Activated T-helper 17 cell treated with anti-CD3 and anti-CD28 coated beads, Interleukin-2, amount 50 U/mL, for 72 hours (primary cell): ENCODE measurements around the gene ABCA2. TPM values are rescaled to one million over a fixed set of nuclear protein-coding genes. Genes with fewer than 3 reads are reported as not detected.
"Not testable (repeated sequence)": the region's sequence is repeated elsewhere in the genome, so short reads cannot be mapped to it uniquely, and the experiment has no call there.

Source experiments
- ATAC-seq: fragments of 150-1000 bp; cut with Tn5 transposase; replicated peaks from 2 replicates; pipeline ENCODE4 v1.10.0; 2021; ENCODE audit warnings: mild to moderate bottlenecking, moderate library complexity
- H3K27ac Mint-ChIP-seq: one replicate; pipeline ENCODE4 v1.8.0; 2022; ENCODE audit warnings: mixed read lengths
- H3K27me3 Mint-ChIP-seq: one replicate; pipeline ENCODE4 v1.8.0; 2022; ENCODE audit warnings: mixed read lengths
- H3K36me3 Mint-ChIP-seq: one replicate; pipeline ENCODE4 v1.8.0; 2022; ENCODE audit warnings: low read depth, mild to moderate bottlenecking, mixed read lengths
- H3K4me1 Mint-ChIP-seq: one replicate; pipeline ENCODE4 v1.8.0; 2022; ENCODE audit warnings: mixed read lengths
- H3K4me3 Mint-ChIP-seq: one replicate; pipeline ENCODE4 v1.8.0; 2022; ENCODE audit warnings: mild to moderate bottlenecking, mixed read lengths
- H3K9me3 Mint-ChIP-seq: one replicate; pipeline ENCODE4 v1.8.0; 2022; ENCODE audit warnings: mixed read lengths
- total RNA-seq, 2 donors: library from RNA; stranded (reverse); gene quantifications; one replicate each; pipeline ENCODE4 v1.2.3, GENCODE V29; 2022

Gene ABCA2
- total RNA-seq, 2 donors from 2014 or later, result 43.0 to 63.9 TPM

DNA sequence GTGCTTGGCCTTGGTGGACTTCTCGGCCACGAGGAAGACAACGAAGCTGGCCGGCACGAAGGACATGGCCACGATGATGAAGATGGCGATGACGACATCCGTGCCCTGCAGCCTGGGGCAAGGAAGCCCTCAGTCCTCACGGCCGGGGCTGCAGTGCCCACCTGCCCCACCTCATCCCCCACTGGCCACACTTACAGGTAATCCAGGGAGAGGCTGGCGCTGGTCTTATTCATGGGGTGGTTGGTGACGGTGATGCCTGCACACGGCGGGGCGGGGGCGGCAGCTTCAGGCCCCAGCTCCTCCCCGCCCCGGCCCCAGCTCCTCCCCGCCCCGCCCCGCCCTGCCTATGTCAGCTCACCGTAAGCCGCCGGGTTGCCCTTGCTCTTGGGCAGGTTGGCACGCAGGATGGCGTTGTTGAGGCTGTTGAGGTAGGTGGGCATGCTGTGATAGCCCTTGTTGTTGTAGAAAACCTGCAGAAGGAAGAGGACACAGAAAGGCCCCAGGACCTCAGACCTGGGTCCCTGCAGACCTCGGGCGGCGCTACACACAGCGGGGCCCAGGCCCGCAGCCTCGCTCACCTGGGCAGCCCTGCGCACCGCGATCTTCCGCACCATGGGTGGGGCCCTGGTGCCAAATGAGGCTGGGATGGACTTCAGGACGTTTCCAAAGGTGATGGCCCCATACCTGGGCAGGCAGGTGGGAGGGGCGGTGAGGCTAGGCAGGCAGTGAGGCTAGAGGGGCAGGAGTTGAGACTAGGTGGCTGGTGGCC lies 15.9 kb downstream of the ABCA2 start:
- Mint-ChIP-seq H3K4me1 (no peaks in the 10 kb centered on the region), H3K9me3 (no peaks in the 10 kb centered on the region), H3K36me3 (peaks cover 13% of the 10 kb centered on the region), H3K27me3 (no peaks in the 10 kb centered on the region), H3K4me3 (no peak overlapping the region), H3K27ac (no peak overlapping the region)
- no peak for ATAC-seq

DNA sequence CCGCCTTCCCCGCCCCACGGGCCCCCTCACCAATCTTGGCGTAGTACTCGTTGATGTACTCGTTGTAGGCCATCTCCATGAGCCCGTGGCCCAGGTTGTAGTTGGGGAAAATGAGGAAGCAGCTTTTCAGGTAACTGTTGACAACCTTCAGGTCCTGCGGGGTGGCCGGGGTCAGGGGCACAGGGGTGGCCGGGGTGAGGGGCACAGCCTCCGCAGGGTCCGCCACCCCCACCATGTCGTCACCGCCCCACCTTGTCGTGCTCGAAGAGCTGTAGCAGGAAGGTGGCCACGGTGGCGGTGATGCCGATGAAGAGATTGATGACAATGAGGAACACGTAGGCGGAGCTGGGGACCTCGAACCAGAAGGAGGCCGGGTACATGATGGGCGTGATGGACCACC lies 16.9 kb downstream of the ABCA2 start:
- Mint-ChIP-seq H3K4me1 (no peaks in the 10 kb centered on the region), H3K36me3 (peaks cover 8% of the 10 kb centered on the region), H3K9me3 (no peaks in the 10 kb centered on the region), H3K27me3 (no peaks in the 10 kb centered on the region), H3K4me3 (no peak overlapping the region), H3K27ac (no peak overlapping the region)
- ATAC-seq, result no peak

DNA sequence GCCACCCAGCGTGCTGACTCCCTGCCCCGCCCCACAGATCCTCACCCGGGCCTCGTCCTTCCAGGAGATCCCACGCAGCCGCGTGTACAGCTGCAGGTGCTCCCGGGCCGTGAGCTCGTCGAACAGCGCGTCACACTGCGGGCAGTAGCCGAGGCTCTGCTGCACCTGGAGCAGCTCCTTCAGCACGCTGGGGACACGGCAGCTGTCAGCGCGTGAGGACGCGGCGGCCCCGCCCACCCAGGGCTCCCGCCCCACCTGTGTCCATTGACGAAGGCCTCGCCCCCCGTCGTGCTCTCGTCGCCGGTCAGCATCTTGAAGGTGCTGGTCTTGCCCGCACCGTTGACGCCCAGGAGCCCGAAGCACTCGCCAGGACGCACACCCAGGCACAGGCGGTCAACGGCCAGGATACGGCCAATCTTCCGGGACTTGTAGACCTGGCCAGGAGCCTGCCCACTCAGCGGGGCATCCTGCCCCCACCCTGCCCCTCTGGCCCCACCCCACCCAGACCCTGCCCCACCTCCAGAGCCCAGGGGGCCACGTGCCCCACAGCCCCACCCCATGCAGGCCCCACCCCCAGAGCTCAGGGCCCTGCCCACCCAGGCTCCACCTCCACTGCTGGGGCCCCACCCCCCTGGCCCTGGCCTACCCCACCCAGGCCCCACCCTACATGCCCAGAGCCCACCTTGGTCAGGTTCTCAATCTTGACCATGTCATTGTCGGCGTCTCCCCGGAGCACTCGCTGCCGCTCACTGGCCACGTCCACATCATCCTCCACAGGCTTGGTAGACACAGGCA lies 17.9 kb downstream of the ABCA2 start:
- Mint-ChIP-seq H3K27me3 (no peaks in the 10 kb centered on the region), H3K27ac (no peak overlapping the region), H3K4me3 (no peak overlapping the region), H3K4me1 (no peaks in the 10 kb centered on the region), H3K9me3 (no peaks in the 10 kb centered on the region), H3K36me3 (peaks cover 8% of the 10 kb centered on the region)
- ATAC-seq, result no peak

DNA sequence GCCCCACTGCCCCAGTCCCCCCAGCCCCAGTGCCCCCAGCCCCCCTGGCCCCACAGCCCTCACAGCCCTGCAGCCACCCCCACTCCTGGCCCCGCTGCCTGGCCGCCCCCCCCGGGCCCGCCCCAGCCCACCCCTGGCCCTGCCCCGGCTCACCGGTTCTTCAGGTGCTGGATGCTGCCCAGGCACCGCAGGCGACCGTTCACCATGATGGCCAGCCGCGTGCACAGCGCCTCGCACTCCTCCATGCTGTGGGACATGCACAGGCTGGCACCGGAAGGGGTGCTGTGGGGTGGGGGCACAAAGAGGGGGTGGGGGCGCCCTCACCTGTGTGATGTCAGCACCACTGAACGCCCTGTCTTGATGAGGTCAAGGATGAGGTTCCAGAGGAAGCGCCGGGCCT lies 18.8 kb downstream of the ABCA2 start:
- Mint-ChIP-seq H3K4me3 (no peak overlapping the region), H3K27me3 (no peaks in the 10 kb centered on the region), H3K27ac (no peak overlapping the region), H3K4me1 (no peaks in the 10 kb centered on the region), H3K9me3 (no peaks in the 10 kb centered on the region), H3K36me3 (peaks cover 8% of the 10 kb centered on the region)
- ATAC-seq, result no peak

DNA sequence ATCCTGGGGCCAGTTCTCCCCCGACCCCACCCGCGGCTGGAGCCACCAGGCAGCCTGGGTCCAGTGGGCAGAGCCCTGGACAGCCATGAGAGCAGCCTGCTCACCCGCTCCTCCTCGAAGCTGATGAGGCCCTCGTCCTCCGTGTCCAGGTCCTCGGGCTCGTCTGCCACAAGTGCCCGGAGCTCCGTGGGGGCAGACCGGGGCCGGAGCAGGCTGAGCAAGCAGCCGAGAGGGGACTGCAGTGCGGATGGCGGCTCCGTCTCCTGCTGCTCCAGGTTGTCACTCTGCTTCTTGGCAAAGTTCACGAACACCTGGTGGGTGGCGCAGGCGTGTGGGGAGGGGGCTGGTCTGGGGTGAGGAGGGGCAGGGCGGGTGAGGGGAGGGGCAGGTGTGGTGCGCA lies 19.7 kb downstream of the ABCA2 start:
- no peak overlapping the region for H3K27ac Mint-ChIP-seq
- no peaks in the 10 kb centered on the region for H3K27me3 Mint-ChIP-seq
- no peaks in the 10 kb centered on the region for H3K9me3 Mint-ChIP-seq
- H3K4me1 Mint-ChIP-seq, result no peaks in the 10 kb centered on the region
- H3K36me3 Mint-ChIP-seq, result peaks cover 8% of the 10 kb centered on the region
- H3K4me3 Mint-ChIP-seq, result no peak overlapping the region
- no peak for ATAC-seq

DNA sequence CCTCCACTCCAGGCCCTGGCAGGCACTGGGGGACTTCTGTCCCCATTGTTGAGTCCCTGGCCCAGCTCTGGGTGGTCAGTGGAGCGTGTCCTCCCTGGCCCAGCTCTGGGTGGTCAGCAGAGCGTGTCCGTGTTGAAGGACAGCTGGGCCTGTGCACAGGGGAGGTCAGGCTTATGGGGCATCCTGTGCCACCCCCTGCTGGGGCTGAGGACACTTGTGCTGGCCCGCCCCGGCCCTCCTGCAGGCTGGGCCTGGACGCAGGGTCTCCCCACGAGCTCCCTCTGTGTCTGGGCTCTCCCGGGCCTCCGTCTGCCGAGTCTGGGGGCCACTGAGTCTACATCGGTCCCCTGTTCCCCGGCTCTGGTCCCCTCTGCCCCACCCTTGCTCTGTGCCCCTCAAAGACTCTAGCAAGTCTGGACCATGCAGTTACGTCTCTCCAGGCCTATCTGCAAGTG lies 20.2 kb downstream of the ABCA2 start:
- no peak for ATAC-seq
- no peaks in the 10 kb centered on the region for H3K9me3 Mint-ChIP-seq

DNA sequence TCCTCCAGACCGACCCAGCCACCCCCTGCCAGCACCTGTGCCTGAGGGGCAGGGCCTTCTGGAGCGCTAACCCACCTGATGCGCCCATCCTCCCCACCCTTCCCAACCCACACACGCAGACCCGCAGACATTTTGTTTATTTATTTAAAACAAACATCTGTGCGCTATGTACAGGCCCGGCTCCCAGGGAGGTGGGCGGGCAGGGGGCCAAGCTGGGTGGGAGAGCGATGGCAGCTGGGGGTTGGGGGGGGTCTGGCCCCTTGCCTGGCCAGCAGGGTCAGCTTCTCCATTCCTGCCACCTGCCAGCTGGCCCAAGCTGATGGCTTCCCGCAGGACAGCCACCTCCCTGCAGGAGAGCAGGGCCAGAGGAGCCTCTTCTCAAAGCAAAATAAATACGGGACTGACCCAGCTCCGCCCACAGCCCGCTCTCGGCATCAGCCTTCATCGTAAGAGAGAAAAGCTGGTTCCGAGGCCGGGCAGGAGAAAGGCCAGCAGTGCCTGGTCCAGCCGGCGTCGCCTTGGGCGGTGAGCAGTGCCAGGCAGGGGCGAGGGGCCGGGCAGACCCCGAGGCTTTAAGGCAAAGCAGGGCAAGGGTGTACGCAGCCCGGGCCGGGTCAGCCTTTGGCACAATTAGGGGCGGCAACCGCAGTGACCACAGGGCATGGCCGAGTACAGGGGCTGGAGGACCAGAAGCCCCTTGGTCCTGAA lies 20.8 kb downstream of the ABCA2 start:
- H3K27me3 Mint-ChIP-seq, result no peaks in the 10 kb centered on the region
- H3K4me1 Mint-ChIP-seq, result no peaks in the 10 kb centered on the region
- H3K9me3 Mint-ChIP-seq, result no peaks in the 10 kb centered on the region
- no peak for ATAC-seq
- peaks cover 8% of the 10 kb centered on the region for H3K36me3 Mint-ChIP-seq
- no peak overlapping the region for H3K27ac Mint-ChIP-seq
- no peak overlapping the region for H3K4me3 Mint-ChIP-seq

More for the DNA sequence above, 20.2 kb downstream of the ABCA2 start:
- peaks cover 8% of the 10 kb centered on the region for H3K36me3 Mint-ChIP-seq
- no peak overlapping the region for H3K27ac Mint-ChIP-seq
- H3K27me3 Mint-ChIP-seq, result no peaks in the 10 kb centered on the region
- no peak overlapping the region for H3K4me3 Mint-ChIP-seq
- no peaks in the 10 kb centered on the region for H3K4me1 Mint-ChIP-seq

DNA sequence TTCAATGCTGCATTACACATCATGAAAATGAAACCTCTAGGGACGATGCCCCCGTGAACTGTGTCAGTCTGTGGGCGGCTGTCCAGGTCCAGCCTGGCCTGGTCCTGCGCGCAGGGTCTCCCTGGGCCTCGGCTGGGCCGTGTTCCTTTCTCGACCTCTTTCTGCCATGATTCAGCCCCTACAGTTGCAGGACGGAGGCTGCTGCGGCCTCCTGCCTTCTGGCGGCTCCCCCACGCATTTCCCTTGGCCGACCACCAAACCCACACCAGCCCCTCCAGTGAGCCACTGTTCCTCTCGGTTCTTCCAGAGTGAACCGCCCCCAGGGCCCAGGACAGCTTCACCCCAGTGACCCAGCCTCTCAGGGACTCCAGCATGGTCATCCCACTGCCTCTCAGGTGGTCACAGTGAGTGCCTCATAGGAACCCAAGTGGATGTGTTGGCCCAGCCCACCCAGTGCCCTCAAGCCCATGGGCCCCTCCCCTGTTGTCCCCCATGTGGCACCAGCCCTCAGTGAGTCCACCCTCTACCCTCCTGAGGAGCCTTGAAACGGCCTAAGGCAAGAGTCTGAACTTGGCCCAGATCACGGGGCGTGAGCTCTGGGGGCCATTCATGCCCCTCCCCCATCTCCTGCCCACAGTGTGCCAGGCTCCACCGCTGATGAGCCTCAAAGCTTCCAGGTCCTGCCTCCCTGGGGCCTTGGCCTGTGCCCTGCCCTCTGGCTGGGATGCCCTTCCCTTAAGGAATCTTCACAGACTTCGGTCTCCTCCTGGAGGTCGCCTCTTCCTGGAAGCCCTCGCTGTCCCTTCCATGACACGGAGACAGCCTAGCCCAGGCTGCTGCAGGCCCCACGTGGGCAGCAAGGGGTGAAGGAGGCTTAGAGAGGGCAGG lies 21.7 kb downstream of the ABCA2 start:
- Mint-ChIP-seq H3K9me3 (no peaks in the 10 kb centered on the region), H3K27me3 (no peaks in the 10 kb centered on the region), H3K36me3 (peaks cover 3% of the 10 kb centered on the region), H3K4me1 (no peaks in the 10 kb centered on the region), H3K27ac (no peak overlapping the region), H3K4me3 (no peak overlapping the region)
- peak; percentile 61 for ATAC-seq

DNA sequence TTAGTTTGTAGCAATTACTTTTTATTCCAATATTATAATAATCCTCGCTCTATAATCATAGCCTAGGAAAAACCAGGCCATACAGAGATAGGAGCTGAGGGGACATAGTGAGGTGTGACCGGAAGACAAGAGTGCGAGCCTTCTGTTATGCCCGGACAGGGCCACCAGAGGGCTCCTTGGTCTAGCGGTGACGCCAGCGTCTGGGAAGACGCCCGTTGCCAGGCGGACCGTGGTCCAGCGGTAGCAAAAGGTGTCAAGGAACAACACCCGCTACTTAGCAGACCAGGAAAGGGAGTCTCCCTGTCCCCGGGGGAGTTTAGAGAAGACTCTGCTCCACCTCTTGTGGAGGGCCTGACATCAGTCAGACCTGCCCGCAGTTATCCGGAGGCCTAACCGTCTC lies 23.8 kb downstream of the ABCA2 start:
- H3K4me1 Mint-ChIP-seq, ATAC-seq: not testable (repeated sequence)

DNA sequence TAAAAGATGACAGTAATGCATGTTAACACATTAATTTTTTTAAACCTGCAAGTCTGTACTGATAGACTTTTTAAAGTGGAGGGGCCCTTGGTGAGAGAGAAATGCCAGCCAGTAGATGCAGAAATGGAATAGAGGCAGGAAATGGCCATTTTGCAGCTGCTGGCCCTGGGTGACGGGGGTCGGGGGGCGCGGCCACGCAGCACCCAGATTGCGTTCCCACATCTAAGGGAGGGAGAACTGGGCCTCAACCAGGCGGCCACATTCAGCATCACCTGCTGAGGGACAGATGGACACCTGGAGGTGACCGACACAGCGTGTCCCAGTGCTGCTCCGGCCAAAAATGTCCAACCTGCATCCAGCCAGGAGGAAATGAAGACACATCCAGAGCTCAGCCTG lies 25.4 kb downstream of the ABCA2 start:
- Mint-ChIP-seq H3K4me1 (peaks cover 18% of the 10 kb centered on the region), H3K27ac (no peak overlapping the region), H3K4me3 (no peak overlapping the region), H3K9me3 (no peaks in the 10 kb centered on the region), H3K27me3 (no peaks in the 10 kb centered on the region), H3K36me3 (no peaks in the 10 kb centered on the region)
- ATAC-seq, result no peak

More for the DNA sequence above, 23.8 kb downstream of the ABCA2 start:
- H3K27ac Mint-ChIP-seq, H3K36me3 Mint-ChIP-seq, H3K4me3 Mint-ChIP-seq, H3K9me3 Mint-ChIP-seq, H3K27me3 Mint-ChIP-seq: not testable (repeated sequence)

DNA sequence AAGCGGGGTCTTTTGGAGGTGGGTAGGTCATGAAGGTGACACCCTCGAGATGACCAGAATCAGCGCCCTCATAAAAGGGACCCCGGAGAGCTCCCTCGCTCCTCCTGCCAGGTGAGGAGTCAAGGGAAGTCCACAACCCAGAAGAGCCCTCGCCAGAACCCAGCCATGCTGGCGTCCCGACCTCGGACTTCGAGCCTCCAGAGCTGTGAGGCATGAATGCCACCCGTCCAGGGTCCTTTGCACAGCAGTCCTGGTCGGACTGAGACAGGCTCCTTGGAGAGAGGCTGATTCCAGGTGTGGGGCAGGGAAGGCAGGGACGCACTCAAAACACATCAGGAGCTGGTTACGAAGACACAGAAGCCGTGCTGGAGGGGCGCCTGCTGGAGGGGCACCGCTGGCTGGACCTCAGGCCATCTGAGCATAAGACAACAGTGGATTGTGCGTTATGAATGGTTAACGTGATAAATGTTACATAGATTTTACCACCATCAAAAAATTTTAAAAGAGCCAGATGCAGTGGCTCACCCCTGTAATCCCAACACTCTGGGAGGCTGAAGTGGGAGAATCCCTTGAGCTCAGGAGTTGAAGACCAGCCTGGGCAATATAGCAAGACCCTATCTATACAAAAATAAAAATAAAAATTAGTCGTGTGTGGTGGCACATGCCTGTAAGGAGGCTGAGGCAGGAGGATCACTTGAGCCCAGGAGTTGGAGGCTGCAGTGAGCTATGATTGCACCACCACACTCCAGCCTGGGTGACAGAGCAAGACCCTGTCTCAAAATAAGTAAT lies 26.0 kb downstream of the ABCA2 start:
- Mint-ChIP-seq H3K36me3 (no peaks in the 10 kb centered on the region), H3K27me3 (no peaks in the 10 kb centered on the region), H3K4me1 (peaks cover 21% of the 10 kb centered on the region), H3K4me3 (no peak overlapping the region), H3K9me3 (no peaks in the 10 kb centered on the region), H3K27ac (no peak overlapping the region)
- no peak for ATAC-seq

DNA sequence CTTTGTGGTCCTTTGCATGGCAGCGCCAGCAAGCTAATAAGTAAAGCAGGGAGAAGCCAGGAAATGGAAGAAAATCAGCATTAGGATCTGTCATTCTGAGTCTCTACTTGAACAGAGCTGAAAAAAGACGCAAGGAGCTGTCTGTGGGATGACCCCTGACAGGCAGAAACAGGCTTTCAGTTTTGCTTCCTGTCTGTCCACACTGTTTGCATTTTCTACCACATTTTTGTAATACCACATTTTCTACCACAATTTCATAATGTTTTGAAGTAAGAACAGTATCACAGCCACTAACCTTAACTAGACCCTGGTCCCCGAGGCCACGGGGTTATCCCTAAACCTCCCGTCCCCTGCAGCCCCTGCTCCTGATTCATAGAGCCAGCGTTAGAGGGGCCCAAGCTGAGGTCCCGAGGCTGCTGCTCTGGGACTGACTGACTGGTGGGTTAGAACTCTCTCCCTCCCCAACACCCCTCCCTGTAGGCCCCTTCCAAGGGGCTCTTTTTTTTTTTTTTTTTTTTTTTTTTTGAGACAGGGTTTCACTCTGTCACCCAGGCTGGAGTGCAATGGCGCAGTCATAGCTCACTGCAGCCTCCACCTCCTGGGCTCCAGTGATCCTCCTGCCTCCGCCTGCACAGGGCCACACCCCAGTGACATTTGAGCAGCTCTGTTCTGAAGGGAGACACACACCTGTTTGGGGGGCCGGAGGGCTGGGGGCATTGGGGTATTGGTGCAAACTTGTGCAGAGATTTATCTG lies 27.7 kb downstream of the ABCA2 start:
- Mint-ChIP-seq H3K9me3 (no peaks in the 10 kb centered on the region), H3K27ac (peak overlapping the region; percentile 49), H3K4me3 (peak overlapping the region; percentile 47), H3K4me1 (peaks cover 21% of the 10 kb centered on the region), H3K27me3 (no peaks in the 10 kb centered on the region), H3K36me3 (no peaks in the 10 kb centered on the region)
- ATAC-seq, result peak; percentile 84

DNA sequence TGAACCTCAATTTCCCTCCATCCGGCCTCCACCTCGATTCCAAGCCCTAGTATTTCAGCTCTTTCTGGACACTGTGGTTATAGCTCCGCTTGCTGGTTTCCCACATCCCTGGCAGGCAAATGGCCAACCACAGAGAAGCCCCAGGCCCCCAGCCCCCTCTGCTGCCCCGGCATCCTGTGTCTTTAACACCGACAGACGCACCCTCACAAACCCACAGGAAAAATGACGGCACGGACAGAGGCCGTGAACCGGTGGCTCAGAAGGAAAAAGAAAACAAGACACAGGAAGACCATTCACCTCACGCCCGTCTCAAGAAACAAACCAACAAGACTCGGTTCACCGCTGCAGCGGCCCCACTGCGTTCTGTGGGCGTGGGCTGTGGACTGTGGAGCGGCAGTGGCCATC lies 30.2 kb downstream of the ABCA2 start:
- H3K27ac Mint-ChIP-seq, result peak overlapping the region; percentile 70
- no peaks in the 10 kb centered on the region for H3K9me3 Mint-ChIP-seq
- ATAC-seq, result peak; percentile 27
- no peaks in the 10 kb centered on the region for H3K27me3 Mint-ChIP-seq
- H3K4me1 Mint-ChIP-seq, result peaks cover 21% of the 10 kb centered on the region
- peak overlapping the region; percentile 65 for H3K4me3 Mint-ChIP-seq
- peaks cover 10% of the 10 kb centered on the region for H3K36me3 Mint-ChIP-seq
